GM04504 (cell line): ENCODE results near the gene RAB22A.

Experiments used
- DNase-seq: peaks from one replicate; pipeline ENCODE4 v3.0.0-alpha.2; 2012; ENCODE audit warnings: low read depth

RAB22A gene, protein sequence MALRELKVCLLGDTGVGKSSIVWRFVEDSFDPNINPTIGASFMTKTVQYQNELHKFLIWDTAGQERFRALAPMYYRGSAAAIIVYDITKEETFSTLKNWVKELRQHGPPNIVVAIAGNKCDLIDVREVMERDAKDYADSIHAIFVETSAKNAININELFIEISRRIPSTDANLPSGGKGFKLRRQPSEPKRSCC

DNA sequence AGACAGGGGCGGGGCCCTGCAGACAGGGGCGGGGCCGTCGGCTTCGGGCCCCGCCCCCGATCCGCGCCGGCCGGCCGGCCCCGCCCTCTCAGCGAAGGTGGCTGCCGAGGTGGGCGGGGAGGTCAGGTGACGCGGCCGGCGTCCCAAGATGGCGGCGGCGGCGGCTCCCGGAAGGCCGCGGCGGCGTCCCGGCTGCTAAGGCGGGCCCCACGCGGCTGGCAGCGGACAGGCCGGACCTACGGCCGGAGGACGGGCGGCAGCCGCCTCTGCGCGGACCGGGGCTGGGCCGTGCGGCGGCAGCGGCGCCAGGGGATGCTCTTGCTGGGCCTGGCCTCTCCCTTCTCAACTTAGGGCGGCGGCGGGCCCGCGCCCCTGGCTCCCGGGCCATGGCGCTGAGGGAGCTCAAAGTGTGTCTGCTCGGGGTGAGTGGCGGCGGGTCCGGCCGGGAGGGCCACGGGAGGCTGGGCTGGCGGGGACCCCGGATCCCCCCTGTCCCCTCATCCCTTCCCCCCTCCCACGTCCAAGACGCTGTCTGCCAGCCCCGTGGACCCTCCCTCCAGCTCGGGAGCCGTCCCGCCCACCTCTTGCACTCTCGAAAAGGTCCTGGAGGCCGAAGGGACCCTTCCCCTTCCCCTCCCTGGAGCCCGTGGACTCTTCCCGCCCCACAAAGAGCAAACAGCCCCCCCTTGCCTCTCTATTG, at the start of gene RAB22A:
RAB22A (plus strand) TSS at position 125 of the 700 bp plus-strand sequence; CDS start at position 387, 262 bp downstream.
- peak; percentile 60 for DNase-seq

GRCh38 chr20:58260006-58260405, 49.5 kb upstream of the RAB22A start:
- DNase-seq = no peak

DNA sequence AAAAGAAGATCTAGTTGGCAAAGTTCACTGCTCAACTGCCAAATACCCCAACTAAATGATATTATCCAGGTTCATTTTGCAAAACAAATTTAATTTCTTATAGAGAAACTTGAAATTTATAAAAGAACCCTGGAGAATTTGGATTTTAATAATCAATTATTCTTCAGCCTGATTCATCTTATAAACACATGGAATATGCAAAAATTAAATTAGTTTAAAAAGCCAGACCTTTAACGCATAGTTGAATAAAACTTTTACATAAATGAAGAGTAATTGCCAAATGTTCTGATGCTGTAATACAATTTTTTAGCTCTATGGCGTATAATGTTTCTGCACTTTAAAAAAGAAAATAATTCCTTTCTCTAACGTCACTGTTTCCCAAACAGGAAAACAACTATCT, 47.9 kb upstream of the RAB22A start:
- DNase-seq = no peak

GRCh38 chr20:58264271-58264670, 45.2 kb upstream of the RAB22A start:
- DNase-seq = no peak

GRCh38 chr20:58267389-58268215, 41.9 kb upstream of the RAB22A start:
- DNase-seq = no peak

GRCh38 chr20:58268421-58268821, 41.1 kb upstream of the RAB22A start:
- DNase-seq = no peak

DNA sequence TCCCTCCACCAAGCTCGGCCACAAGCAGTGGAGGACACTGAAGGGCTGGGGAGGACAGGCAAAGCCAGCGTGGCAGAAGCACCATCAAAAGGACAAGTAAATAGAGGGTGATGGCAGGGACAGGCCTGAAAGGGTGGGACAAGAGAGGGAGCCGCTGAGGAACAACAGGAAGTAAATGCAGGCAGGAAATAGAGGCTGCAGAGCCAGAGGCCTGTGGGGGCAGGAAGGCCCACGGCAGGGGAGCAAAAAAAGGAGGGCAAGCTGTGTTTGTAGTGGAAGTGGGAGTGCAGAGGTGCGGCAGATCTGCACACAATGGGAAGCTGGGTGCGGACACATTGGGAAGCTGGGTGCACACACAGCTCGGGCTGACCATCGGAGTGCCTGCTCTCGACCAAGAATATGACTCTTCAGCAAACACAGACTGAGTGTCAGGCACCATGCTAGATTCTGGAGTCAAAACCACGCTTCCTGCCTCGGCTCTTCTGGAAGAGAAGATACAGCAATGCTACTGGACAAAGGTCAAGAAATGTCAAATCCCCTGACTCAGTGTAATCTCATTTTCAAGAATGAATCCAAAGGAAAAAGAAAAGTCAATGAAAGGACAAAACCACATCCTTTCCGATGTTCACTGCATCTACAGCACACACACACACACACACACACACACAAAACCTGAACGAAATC, 40.4 kb upstream of the RAB22A start:
- no peak for DNase-seq

DNA sequence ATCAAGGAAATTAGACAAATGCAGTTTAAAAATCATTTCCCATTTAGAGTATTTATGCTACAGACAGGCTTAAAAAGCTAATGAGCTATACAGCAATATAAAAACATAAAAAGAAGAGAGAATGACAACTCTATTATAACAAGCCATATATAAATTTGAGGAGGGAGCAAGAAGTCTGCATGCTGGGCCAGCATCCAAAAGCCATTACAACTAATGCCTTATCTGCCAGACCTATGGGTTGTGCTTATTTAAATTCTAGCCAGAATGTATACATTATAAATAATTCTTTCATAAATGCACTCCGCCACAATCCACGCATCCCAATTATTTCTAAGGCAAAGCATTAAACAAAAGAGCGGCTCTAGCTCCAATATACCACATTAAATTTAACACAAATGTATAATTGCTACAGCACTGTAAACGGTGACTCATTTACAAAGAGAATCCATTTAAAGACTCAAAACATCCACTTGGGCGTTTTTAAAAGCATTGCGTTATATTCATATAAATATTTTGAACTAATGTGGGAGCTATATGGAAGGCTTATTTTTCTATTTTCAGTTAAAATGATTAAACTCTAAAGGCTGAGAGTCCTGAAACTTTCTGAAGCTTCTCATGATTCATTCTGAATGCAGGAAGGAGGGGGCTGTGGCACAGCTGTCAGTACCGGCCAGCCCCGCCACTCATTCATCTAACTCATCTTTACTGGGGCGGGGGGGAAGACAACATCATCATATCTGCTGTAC, 37.7 kb upstream of the RAB22A start:
- no peak for DNase-seq

- no peak for DNase-seq
Observed at GRCh38 chr20:58274384-58274783, 35.1 kb upstream of the RAB22A start.

DNA sequence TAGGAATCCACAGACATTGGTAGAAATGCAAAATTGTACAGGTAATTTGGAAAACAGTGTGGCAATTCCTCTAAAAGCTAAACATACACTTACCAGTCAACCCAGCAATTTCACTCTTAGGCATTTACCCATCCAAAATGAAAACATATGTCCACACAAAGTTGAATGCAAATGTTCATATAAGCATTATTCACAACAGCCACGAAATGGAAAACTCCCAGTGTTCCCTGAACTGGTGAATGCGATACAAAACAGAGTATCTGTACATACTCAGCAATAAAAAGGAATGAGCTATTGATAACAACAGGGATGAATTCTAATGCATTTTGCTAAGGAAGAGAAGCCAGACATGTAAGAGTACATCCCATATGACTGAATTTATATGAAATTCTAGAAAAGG, 32.4 kb upstream of the RAB22A start:
- DNase-seq = no peak

DNA sequence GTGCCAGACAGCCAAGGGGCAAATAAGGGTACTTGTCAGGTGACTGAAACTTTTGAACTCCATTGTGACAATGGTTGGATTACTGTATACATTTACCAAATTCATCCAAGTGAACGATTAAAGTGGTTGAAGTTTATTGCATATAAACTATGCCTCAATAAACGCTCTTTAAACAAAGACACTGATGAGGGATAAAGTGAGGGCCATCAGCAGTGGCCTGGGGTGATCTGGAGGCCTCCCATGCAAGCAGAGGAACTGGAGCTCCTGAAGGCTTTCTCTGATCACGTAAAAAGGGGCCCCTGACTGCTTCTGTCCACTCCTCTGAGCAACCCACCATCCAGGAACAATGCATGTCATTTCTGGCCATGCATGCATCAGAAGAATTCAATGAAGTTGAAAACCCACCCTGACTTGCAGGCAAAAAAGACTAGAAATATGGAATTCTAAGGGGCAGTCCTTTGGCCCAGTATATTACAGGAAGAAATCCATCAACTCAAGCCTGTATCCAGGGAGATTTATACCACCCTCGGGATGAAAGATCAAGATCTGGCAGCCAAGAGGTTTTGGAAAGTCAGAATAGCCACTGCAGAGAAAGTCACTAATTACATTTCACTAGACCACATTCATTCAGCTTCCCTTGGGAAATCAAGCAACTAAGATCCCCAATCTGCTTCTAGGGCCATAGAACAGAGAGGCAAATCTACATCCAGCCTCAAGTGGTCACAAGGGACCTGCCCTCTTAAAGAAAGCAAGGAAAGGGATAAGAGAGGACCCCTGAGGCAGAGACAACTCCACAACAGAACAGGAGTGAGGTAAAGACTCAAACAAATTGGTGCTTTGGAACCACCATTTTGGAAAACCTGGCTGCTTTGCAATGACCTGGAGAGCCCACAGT, 31.7 kb upstream of the RAB22A start:
- DNase-seq = no peak

GRCh38 chr20:58286729-58287128, 22.8 kb upstream of the RAB22A start:
- no peak for DNase-seq

DNA sequence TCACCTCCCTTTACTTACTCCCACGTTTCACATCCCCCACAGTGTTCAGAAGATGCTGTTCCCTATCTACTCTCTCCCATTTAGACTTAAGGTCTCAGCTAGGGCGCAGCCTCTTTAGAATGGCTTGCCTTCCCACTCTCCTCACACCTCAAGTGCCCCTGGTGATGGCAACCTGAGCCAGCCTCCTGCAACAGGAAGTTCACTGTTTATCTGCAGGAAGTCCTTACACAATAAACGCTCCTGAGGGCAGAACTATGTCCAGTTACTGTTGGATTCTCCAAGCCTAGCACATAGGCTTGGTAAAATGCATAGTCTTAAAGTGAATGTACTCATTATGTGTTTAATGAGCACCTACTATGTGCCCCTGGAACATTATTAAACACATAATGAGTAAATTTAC, 21.9 kb upstream of the RAB22A start:
- DNase-seq = no peak

DNA sequence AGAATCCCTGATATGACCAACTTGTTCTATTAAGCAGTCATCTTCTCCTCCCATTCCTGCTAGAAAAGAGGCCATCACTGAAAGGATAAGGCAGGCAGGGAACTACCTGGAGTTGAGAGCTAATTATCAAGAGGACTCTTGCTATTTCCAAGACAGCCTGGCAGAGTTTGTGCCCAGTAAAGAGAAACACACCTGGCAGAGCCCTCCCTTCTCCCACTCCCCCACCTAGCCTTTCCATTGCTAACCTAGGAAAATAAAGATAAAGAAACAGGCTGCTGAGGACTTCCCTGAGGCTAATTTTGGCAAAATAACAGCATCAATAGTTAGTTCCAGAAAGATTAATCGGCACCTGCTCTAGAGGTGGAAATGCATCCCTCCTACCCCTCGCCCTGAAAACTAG, 20.4 kb upstream of the RAB22A start:
- no peak for DNase-seq

DNA sequence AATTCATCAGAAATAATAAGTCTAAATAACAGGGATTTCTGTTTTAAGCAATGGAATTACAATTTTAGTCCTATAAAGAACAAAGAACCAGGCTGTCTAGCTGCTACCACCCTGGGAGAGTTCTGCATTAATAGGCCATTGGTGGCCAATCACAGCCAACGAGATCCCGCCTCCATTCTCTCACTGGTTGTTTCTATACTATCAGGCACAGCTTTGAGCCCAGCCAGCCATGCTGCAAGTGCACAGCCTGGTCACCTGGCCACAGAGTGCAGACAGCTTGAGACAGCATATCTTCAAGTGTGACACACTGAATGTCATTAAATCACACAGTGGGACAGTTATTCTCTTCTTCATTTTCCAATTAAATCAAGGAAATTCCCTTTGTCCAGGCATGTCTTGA, 16.1 kb upstream of the RAB22A start:
- no peak for DNase-seq

DNA sequence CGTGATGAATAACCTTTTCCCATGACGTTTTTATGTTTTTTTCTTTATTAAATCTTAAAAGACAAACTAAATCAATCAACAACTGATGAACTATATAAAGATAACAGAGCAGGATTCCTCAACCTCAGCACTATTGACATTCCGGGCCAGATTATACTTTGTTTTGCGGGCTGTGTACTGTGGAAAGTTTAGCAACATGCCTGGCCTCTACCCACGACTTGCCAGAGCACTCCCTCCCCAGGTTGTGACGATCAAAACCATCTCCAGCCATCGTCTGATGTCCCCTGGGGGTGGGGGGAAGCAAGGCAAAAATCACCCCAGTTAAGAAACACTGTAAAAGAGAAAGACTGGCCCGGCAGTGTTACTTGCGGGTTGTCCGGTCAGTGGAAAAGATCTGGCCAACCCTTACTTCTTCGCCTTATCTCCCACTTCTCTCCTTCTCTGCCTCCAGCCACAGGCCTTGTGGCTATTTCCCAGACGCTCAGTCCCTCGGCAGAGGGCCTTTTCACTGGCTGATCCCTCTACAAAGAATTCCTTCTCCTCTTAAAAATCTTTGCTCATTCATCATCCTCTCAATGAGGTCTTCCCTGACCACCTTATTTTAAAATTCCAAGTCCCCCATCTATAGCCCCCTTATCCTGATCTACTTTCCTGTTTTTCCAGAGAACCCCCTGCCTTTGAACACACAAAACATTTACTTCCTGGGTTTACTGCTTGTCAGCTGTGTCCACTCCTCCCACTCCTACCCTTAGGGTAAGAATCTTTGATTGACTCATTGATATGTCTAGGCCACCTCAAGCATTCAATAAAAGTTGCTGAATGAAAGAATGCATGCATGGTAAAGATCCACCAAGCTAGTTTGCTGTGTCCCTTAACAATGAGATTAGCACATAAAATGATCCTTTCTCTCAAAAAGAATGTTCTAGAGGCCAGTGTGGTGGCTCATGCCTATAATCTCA, 14.7 kb upstream of the RAB22A start:
- no peak for DNase-seq

GRCh38 chr20:58296051-58296837, 13.3 kb upstream of the RAB22A start:
- no peak for DNase-seq

DNA sequence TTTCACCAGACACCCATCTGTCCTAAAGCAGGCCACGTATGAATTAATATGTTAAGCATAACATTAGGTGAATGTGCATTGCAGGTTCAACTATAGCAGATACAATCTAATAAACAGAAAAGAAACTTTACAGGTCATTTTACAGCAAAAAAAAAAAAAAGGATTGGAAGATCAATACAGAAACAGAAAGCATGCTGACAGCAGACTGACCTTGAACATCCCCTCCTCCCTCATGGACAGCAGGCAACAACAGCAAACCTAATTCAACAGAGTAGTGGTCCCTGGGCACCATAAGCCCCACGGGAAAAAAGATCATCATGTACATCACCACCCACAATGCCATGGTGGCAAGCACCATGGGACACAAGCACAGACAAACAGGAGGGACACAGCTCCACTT, 12.1 kb upstream of the RAB22A start:
- DNase-seq = no peak

GRCh38 chr20:58300321-58300720, 9.2 kb upstream of the RAB22A start:
- no peak for DNase-seq
